Adrenal gland (tissue), 5 donors: ENCODE measurements around the gene ACRBP.

Experiments used
- POLR2A ChIP-seq, 2 donors: fragments of 450-650 bp; IDR thresholded peaks; one replicate each; pipeline ENCODE4 v1.6.1; 2017; ENCODE audit warnings: antibody characterized with exemption in 2 of 2, mild to moderate bottlenecking in 2 of 2, moderate library complexity in 1 of 2
- TF ChIP-seq, protein P1 (sequence below), 6 experiments: fragments of 450-650 bp in 4 of 6; fragments of 200-600 bp in 2 of 6; sonication (generic) in 1 of 6; IDR thresholded peaks; 1 replicate in 5 of 6; 2 replicates in 1 of 6; pipeline versions ENCODE4 v1.5.1 to v1.8.0; 2016 to 2021; ENCODE audit warnings: antibody characterized with exemption in 6 of 6, mild to moderate bottlenecking in 2 of 6, moderate library complexity in 1 of 6
- donor health status: DM: no; HTN: no; CAD: no.

DNA sequence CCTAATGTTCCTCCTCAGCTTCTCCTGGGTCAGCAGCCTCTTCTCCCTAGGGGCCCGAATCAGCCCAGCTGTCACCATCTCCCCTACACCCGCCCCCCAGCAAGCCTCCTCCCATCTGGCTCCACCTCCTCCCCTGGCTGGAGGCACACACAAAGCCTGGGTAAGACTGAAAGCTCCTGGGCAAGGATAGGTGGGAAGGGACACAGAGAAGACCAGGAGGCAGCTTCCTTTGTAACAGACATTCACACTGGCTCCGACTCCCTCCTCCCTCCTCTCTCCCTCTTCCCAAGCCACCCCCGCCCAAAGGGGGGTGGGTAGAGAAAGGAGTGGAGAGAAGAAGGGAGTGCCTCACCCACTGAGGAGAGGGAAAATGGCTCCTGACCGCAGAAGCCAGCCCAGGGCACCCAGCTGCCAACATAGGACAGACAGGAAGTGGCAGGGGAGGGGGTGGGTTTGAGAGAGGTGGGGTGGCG lies 44.1 kb downstream of the ACRBP start:
- TF ChIP-seq, protein P1, sequence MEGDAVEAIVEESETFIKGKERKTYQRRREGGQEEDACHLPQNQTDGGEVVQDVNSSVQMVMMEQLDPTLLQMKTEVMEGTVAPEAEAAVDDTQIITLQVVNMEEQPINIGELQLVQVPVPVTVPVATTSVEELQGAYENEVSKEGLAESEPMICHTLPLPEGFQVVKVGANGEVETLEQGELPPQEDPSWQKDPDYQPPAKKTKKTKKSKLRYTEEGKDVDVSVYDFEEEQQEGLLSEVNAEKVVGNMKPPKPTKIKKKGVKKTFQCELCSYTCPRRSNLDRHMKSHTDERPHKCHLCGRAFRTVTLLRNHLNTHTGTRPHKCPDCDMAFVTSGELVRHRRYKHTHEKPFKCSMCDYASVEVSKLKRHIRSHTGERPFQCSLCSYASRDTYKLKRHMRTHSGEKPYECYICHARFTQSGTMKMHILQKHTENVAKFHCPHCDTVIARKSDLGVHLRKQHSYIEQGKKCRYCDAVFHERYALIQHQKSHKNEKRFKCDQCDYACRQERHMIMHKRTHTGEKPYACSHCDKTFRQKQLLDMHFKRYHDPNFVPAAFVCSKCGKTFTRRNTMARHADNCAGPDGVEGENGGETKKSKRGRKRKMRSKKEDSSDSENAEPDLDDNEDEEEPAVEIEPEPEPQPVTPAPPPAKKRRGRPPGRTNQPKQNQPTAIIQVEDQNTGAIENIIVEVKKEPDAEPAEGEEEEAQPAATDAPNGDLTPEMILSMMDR (IDR thresholded peaks at IDR 0.05) = no peak
- TF ChIP-seq POLR2A (IDR thresholded peaks at IDR 0.05) = no peak
